Stimulated activated CD4-positive, alpha-beta T cell treated with anti-CD3 and anti-CD28 coated beads, Interleukin-2, amount 100 ng/mL, for 24 hours (primary cell): Measurements from ENCODE around the gene LALBA.
"Not testable (repeated sequence)": the region's sequence is repeated elsewhere in the genome, so short reads cannot be mapped to it uniquely, and the experiment has no call there.

Experiments used
- DNase-seq, 2 donors: peaks; one replicate each; pipeline ENCODE4 v3.0.0-alpha.2; 2020

Gene LALBA

DNA sequence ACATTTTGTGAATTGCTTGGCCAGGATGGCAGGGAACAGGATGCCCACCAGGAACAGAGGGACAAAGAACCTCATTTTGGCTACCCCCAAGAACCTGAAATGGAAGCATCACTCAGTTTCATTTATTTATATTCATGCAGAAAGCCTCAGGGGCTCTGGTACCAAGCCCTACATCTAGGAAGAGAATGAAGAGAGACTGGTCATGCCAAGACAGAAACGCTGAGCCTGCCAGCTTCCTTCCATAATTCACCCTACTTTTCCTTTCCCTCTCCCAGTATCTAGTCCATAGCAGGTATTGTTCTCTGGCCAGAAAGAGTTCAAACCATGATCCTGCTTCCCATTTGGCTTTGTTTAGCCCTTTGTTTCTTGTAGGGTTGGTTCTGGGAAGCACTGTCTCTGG is at the start of gene LALBA:
LALBA (minus strand) TSS at position 101 of the 400 bp plus-strand sequence; CDS start at position 75, 26 bp downstream.
- DNase-seq, result no peak

GRCh38 chr12:48618541-48618940 is 48.7 kb upstream of the LALBA start:
- DNase-seq, result peak; percentile 72 to 81

GRCh38 chr12:48615681-48616080 is 45.8 kb upstream of the LALBA start:
- no peak for DNase-seq

DNA sequence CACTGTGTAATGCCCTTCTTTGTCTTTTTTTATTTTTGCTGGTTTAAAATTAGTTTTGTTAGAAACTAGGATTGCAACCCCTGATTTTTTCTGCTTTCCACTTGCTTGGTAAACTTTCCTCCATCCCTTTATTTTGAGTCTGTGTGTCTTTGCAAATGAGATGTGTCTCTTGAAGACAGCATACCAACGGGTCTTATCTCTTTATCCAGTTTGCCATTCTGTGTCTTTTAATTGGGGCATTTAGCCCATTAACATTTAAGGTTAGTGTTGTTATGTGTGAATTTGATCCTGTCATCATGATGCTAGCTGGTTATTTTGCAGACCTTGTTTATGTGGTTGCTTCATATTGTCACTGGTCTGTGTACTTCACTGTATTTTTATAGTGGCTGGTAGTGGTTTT is 43.5 kb upstream of the LALBA start:
- DNase-seq, result no peak

GRCh38 chr12:48602192-48602989 is 32.5 kb upstream of the LALBA start:
- DNase-seq, result no peak

DNA sequence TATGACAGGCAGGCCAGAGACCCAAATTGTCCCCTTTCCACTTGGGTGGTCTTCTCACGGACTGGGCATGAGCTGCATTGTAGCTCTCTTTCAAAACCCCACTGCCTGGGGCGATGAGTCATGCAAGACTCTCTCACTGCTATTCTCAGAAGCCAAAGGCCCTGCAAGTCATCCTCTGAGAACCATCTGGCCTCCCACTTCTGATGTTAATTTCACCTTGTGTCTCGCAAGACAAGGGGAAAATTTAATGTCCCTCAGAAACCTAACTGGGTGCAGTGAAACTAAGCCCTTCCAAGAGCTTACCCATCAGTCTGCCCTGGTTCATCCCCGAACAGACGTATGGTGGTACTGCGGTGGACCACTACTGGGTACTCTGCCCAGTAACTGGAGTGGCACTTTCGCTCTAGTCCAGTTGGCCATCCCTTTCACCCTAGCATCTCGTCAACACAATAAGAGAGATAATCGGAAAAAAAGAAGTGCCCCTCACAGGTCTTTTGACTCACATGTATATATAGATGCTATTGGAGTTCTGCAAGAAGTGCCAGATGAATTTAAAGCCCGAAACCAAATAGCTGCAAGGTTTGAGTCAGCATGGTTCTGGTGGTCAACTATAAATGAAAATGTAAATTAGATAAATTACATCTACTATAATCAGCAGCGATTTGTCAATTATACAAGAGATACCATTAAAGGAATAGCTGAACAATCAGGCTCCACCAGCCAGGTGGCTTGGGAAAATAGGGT is 31.3 kb upstream of the LALBA start:
- no peak for DNase-seq

DNA sequence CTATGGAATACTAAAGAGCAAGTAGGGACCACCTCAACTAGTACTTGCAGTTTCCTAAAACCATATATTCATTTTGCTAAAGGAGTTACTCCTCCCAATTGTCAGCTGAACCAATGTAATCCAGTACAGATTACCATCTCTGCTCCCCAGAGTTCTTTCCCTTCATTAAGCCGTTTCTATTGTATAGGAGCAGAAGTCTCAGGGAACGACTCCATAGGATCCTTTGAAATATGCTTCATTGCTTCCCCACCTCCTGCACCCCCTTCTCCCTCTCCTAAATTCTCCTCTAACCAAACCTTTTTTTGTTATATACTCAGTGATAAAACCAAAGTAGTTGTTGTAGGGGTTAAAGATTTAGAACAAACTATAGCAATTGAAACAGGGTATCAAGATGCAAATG is 30.7 kb upstream of the LALBA start:
- DNase-seq, result no peak

GRCh38 chr12:48592591-48593086 is 22.8 kb upstream of the LALBA start:
- DNase-seq, result no peak

DNA sequence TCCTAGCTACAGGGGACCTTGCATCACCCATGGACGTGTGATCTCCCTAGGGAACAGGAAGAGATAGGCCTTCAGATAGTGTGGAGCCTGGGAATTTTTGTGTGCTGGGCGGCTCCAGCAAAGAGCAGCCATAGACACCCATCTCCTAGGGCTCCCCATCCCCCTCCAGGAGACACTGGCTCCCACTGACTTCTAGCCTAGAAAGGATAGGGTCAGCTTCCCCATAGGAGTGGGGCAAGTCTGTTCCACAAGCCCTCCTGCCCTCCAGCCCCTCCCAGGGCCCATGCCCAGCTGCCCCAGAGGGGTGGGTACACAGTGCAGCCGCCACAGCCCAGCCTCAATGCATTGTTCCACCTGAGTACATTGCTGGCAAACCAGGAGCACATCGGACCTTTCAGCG is 16.5 kb upstream of the LALBA start:
- DNase-seq, result no peak

GRCh38 chr12:48583728-48584127 is 13.9 kb upstream of the LALBA start:
- DNase-seq, result no peak

- no peak for DNase-seq
Observed at GRCh38 chr12:48580831-48581230, 11.0 kb upstream of the LALBA start.

DNA sequence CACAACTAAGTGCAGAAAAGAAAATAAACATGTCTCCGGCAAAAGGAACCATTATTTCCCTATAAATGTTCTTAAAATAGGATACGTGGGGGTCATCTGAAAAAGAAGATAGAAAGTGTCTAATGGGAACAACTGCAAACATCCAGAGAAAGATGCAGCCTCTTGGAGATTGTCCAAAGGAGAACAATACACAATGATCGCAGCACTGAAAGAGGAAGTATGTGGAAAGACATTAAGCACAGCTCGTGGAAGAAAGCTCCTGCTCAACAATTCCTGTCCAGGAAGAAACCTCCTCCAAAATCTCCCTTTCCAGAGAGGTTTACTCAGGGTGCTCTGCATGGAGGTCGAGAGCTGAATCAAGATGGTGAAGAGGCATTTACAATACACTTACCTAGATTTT is 2.5 kb upstream of the LALBA start:
- DNase-seq, result no peak

DNA sequence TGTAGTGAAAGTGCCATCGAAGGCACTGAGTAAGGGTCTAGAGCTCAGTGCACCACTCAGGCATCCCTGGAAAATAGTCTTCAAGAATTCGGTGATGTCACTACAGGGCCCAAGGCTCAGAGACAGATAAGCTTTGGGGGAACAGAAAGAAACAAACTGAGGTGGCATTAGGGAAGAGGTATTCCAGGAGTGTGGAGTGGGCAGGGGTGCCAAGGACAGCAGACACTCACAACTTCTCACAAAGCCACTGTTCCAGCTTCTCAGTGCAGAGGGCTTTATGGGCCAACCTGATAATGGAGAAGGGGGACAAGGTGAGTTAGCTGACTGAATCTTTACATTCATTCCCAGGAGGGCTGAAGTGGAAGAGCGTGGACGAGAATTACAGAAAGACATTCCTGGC is 2.1 kb downstream of the LALBA start:
- no peak for DNase-seq

GRCh38 chr12:48557919-48558318 is 11.9 kb downstream of the LALBA start:
- no peak for DNase-seq

GRCh38 chr12:48556631-48557030 is 13.2 kb downstream of the LALBA start:
- no peak for DNase-seq

DNA sequence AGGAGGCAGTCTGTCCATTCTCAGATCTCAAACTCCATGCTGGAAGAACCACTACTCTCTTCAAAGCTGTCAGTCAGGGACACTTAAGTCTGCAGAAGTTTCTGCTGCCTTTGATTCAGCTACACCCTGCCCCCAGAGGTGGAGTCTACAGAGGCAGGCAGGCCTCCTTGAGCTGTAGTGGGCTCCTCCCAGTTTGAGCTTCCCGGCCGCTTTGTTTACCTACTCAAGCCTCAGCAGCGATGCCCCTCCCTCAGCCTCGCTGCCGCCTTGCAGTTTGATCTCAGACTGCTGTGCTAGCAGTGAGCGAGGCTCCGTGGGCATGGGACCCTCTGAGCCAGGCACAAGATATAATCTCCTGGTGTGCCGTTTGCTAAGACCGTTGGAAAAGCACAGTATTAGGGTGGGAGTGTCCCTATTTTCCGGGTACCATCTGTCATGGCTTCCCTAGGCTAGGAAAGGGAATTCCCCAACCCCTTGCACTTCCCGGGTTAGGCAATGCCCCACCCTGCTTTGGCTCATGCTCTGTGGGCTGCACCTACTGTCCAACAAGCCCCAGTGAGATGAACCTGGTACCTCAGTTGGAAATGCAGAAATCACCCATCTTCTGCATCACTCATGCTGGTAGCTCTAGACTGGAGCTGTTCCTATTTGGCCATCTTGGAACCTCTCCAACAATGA is 16.0 kb downstream of the LALBA start:
- DNase-seq, result peak in 1 of 2 donors; percentile 31

DNA sequence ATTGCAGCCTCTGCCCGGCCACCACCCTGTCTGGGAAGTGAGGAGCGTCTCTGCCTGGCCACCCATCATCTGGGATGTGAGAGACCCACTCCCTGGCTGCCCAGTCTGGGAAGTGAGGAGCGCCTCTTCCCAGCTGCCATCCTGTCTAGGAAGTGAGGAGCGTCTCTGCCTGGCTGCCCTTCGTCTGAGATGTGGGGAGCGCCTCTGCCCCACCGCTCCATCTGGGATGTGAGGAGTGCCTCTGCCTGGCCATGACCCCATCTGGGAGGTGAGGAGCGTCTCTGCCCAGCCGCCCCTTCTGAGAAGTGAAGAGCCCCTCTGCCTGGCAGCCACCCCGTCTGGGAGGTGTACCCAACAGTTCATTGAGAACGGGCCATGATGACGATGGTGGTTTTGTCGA is 18.2 kb downstream of the LALBA start:
- not testable (repeated sequence) for DNase-seq

- DNase-seq, result not testable (repeated sequence)
Observed at GRCh38 chr12:48547012-48547411, 22.8 kb downstream of the LALBA start.

DNA sequence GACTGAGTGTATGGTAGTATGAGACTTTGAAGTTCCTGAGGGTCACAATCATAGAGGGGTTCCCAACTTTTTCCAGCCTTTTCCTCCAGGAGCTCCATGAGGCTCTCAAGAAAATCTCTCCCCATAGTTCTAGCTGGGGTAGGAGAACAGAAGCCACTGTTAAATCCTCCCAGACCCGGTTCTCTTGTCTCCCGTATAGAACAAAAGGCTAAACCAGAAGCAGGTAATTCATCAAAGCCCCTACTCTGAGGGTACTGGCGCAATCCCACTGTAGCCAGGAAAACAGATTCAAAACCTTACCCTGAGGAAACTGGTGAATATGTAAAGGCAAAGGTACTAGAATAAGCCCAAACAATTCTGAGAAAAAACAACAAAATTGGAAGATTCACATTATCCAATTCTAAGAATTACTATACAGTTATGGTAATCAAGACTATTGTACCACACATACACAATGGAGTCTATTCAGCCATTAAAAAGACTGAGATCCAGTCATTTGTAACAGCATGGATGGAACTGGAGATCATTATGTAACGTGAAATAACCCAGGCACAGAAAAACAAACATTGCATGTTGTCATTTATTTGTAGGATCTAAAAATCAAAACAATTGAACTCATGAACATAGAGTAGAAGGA is 23.9 kb downstream of the LALBA start:
- no peak for DNase-seq

DNA sequence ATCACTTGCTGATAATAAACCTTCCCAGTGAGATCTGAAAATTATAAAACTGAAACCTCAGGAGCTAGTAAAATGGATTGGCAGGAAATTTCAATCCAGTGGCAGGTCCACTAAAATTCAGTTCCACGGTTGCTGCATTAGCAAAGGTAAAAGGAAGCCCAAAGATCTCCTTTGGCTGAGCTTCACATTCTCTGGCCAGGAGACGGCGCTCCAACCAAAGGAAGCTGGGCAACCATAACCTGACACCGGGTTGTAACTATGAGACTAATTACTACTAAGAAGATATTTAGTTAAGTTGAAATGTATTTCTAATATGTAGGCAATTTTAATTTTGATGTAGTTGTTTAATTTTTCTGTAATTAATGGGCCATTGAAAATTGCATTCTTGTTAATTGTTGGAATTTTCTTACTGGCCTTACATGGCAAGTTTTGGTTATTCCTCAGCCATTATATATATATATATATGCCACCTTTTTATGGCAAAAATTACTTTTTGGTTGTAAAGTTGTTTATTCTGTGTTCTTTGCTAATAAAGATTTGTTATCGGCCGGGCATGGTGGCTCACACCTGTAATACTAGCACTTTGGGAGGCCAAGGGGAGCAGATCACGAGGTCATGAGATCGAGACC is 27.4 kb downstream of the LALBA start:
- peak; percentile 61 to 68 for DNase-seq

GRCh38 chr12:48536602-48537001 is 33.2 kb downstream of the LALBA start:
- no peak for DNase-seq

- DNase-seq, result no peak
Observed at GRCh38 chr12:48532601-48533000, 37.2 kb downstream of the LALBA start.
